GM12892 (cell line): ENCODE measurements around the gene ZNRF3.

Experiments
- POLR2A ChIP-seq: IDR thresholded peaks from 2 replicates; pipeline ENCODE4 v1.6.1; 2011; ENCODE audit warnings: low read depth, low read length, control low read depth
- TAF1 ChIP-seq: IDR thresholded peaks from 2 replicates; pipeline ENCODE4 v1.6.1; 2011; ENCODE audit warnings: low read depth, mild to moderate bottlenecking, control low read depth, low read length, borderline replicate concordance

DNA sequence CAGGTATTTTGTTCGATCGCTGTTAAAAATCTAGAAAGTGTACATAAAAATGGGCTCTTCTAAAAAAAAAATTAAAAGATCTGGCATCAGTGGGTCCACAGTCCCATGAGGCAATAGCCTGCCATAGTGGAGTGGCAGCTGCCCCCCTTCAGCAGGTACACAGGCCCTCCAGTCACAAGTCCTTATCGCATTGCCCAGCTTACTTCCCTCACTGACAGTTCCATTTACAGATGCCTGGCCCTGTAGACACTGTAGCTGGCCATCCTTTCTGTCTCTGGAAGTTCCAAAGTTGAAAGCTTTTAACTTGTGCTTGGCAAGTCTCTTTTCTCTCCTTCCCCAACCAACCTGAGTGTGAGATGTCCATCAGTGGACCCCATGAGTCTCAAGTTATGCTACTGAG, 11.4 kb downstream of the ZNRF3 start:
- TF ChIP-seq POLR2A (no peak), TAF1 (no peak)
